ENCODE measurements around the gene PRKAB1. TPM values are rescaled to one million over a fixed set of nuclear protein-coding genes. Genes with fewer than 3 reads are reported as not detected.

Gene PRKAB1
- polyA plus RNA-seq, 1 experiment: 34.3 TPM

DNA sequence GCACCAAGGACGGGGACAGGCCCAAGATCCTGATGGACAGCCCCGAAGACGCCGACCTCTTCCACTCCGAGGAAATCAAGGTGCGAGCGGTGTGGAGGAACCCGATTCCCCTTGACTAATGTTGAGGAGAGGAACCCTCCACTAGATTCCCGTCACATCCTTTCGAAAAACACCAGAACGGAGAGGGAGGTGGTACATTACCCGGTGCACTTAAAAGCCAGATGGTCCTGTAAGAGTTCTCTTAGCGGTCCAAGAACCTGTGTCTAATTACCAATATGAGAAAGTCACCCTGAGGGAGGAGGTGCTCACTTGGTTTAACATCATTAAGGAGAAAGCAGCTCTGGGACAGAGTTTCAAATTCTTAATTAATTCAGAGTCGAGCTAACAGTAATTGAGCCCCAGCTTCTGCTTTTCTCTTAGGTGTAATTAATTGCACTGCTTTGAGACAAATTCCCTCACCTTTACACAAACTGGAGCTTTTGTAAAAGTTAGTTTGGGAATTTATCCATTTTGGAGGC lies 450 bp downstream of the PRKAB1 start:
- Histone ChIP-seq H3K9me3 (ENCODE audit: control insufficient read depth, insufficient read depth, low read length) (peaks cover 5% of the 10 kb centered on the region; the same call in 1 of the 2 replicates), H3K27me3 (ENCODE audit: control insufficient read depth, insufficient read depth, low read length) (peaks cover 3% of the 10 kb centered on the region), H3K27ac (ENCODE audit: low read depth, low read length) (peak overlapping the region; percentile 57), H3K4me3 (ENCODE audit: low read depth, low read length) (peak overlapping the region; percentile 98)
- ChIA-PET CTCF (interaction anchor here (0.6 to 2.5 kb wide), 20 partner anchors 9 to 1547 kb away, joined by 3 to 25 read pairs (median 4); no protein-coding TSS in a partner anchor), POLR2A (no interaction called here)
- TF ChIP-seq CTCF (IDR thresholded peaks at IDR 0.05; ENCODE audit: low read depth, low read length): no peak
- DNase-seq (ENCODE audit: low read depth, low spot score): no peak

DNA sequence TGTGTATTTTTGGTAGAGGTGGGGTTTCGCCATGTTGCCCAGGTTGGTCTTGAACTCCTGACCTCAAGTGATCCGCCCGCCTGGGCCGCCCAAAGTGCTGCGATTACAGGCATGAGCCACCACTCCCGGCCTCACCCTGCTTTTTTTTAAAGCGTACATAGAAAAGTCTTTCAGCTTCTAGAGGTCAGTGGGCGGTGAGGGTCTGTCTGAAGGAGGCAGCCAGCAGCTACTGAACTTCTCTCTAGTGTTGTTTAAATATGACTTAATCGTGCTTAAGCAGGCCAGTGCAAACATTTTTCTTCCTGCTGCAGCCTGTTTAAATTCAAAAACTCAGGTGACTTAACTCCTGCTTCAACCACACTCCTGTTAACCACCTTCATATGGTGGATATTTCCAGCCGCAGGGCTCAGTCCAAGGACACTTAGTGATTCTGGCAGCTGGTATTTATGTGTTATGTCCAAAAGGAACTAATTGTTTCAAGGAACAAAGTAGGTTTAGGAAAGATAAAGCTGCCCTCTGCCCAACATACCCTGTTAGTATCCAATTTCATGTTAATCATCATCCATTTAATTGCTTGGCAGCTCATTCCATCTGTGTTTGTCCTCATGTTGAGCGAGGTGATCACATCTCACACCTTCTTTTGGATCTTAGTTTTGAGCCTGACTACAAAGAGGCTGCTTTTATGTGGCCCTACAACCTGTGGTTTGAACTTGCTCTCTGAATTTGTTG lies 2.0 kb downstream of the PRKAB1 start:
- Histone ChIP-seq H3K27ac (ENCODE audit: low read depth, low read length) (no peak overlapping the region), H3K27me3 (ENCODE audit: control insufficient read depth, insufficient read depth, low read length) (peaks cover 3% of the 10 kb centered on the region), H3K4me3 (ENCODE audit: low read depth, low read length) (no peak overlapping the region), H3K9me3 (ENCODE audit: control insufficient read depth, insufficient read depth, low read length) (peaks cover 5% of the 10 kb centered on the region; the same call in 1 of the 2 replicates)
- TF ChIP-seq CTCF (IDR thresholded peaks at IDR 0.05; ENCODE audit: low read depth, low read length): no peak
- CTCF ChIA-PET: interaction anchor here (1.6 to 2.5 kb wide), 2 partner anchors 12 to 112 kb away, joined by 4 to 8 read pairs; no protein-coding TSS in a partner anchor
- POLR2A ChIA-PET: no interaction called here
- no peak for DNase-seq (ENCODE audit: low read depth, low spot score)

DNA sequence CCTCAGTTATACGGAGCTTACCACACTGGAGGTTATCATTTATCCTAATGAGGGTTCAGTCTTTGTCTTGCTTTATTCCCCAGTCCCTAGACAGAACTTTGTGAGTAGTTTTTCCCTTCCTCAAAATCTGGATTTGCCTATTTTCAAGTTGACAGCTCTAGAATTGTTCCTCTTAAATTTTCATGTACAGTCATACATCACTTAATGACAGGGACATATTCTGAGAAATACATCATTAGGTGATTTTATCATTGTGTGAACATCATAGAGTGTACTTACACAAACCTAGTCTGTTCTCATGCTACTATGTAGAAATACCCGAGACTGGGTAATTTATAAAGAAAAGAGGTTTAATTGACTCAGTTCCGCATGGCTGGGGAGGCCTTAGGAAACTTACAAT lies 3.1 kb downstream of the PRKAB1 start:
- ChIA-PET CTCF (interaction anchor here (0.7 to 1.6 kb wide), 2 partner anchors 11 to 1293 kb away, joined by 4 read pairs; no protein-coding TSS in a partner anchor), POLR2A (no interaction called here)

GRCh38 chr12:119672194-119672593 lies 4.3 kb downstream of the PRKAB1 start:
- Histone ChIP-seq H3K27ac (ENCODE audit: low read depth, low read length) (no peak overlapping the region), H3K4me3 (ENCODE audit: low read depth, low read length) (no peak overlapping the region), H3K9me3 (ENCODE audit: control insufficient read depth, insufficient read depth, low read length) (peaks cover 5% of the 10 kb centered on the region; the same call in 1 of the 2 replicates), H3K27me3 (ENCODE audit: control insufficient read depth, insufficient read depth, low read length) (no peaks in the 10 kb centered on the region)
- ChIA-PET POLR2A (interaction anchor here (0.6 kb wide), 1 partner anchor 170 kb away, joined by 8 read pairs; no protein-coding TSS in a partner anchor), CTCF (interaction anchor here (0.6 kb wide), 2 partner anchors 19 kb away, joined by 3 read pairs; no protein-coding TSS in a partner anchor)
- DNase-seq (ENCODE audit: low read depth, low spot score): no peak
- no peak for TF ChIP-seq CTCF (IDR thresholded peaks at IDR 0.05; ENCODE audit: low read depth, low read length)

More for the DNA sequence above, 3.1 kb downstream of the PRKAB1 start:
- no peak for DNase-seq (ENCODE audit: low read depth, low spot score)
- Histone ChIP-seq H3K4me3 (ENCODE audit: low read depth, low read length) (no peak overlapping the region), H3K9me3 (ENCODE audit: control insufficient read depth, insufficient read depth, low read length) (peaks cover 5% of the 10 kb centered on the region; the same call in 1 of the 2 replicates), H3K27ac (ENCODE audit: low read depth, low read length) (no peak overlapping the region), H3K27me3 (ENCODE audit: control insufficient read depth, insufficient read depth, low read length) (no peaks in the 10 kb centered on the region)
- no peak for TF ChIP-seq CTCF (IDR thresholded peaks at IDR 0.05; ENCODE audit: low read depth, low read length)

GRCh38 chr12:119673634-119674033 lies 5.7 kb downstream of the PRKAB1 start:
- CTCF ChIA-PET: no interaction called here
- Histone ChIP-seq H3K27me3 (ENCODE audit: control insufficient read depth, insufficient read depth, low read length) (no peaks in the 10 kb centered on the region), H3K27ac (ENCODE audit: low read depth, low read length) (no peak overlapping the region), H3K9me3 (ENCODE audit: control insufficient read depth, insufficient read depth, low read length) (no peaks in the 10 kb centered on the region), H3K4me3 (ENCODE audit: low read depth, low read length) (no peak overlapping the region)
- TF ChIP-seq CTCF (IDR thresholded peaks at IDR 0.05; ENCODE audit: low read depth, low read length): no peak
- no peak for DNase-seq (ENCODE audit: low read depth, low spot score)
- POLR2A ChIA-PET: no interaction called here
